Nephron (organoid): ENCODE data around the gene FMNL3.

Source experiments
- H3K27ac Mint-ChIP-seq, 3 experiments: 2 replicates each; pipeline ENCODE4 v1.8.0; 2020; ENCODE audit warnings: mixed read lengths in 3 of 3, mild to moderate bottlenecking in 2 of 3, moderate library complexity in 1 of 3
- H3K27me3 Mint-ChIP-seq: 2 replicates; pipeline ENCODE4 v1.8.0; 2021; ENCODE audit warnings: low read depth, mild to moderate bottlenecking, moderate library complexity, mixed read lengths
- H3K36me3 Mint-ChIP-seq: 2 replicates; pipeline ENCODE4 v1.8.0; 2020; ENCODE audit warnings: low read depth, mixed read lengths
- H3K4me1 Mint-ChIP-seq: 2 replicates; pipeline ENCODE4 v1.8.0; 2020; ENCODE audit warnings: mixed read lengths
- H3K4me3 Mint-ChIP-seq, 3 experiments: 2 replicates each; pipeline ENCODE4 v1.8.0; 2020; ENCODE audit warnings: mild to moderate bottlenecking in 3 of 3, mixed read lengths in 3 of 3, moderate library complexity in 2 of 3
- H3K9me3 Mint-ChIP-seq: 2 replicates; pipeline ENCODE4 v1.8.0; 2020; ENCODE audit warnings: mixed read lengths
- CTCF ChIP-seq, 3 experiments: fragments of 200-600 bp; sonication (generic); IDR thresholded peaks; one replicate each; pipeline ENCODE4 v1.5.0; 2021; ENCODE audit warnings: antibody characterized with exemption in 3 of 3; ENCODE audit not compliant: unreplicated experiment in 3 of 3

FMNL3 gene

GRCh38 chr12:49633703-49634345 lies 73.4 kb downstream of the FMNL3 start:
- Mint-ChIP-seq H3K9me3 (no peaks in the 10 kb centered on the region), H3K36me3 (peaks cover 10% of the 10 kb centered on the region), H3K27ac (no peak overlapping the region), H3K4me3 (no peak overlapping the region), H3K4me1 (peaks cover 16% of the 10 kb centered on the region), H3K27me3 (no peaks in the 10 kb centered on the region)
- no peak for TF ChIP-seq CTCF (IDR thresholded peaks at IDR 0.05; ENCODE audit: unreplicated experiment in 3 of 3)

- peaks cover 16% of the 10 kb centered on the region for H3K4me1 Mint-ChIP-seq
- no peak overlapping the region for H3K4me3 Mint-ChIP-seq
- no peaks in the 10 kb centered on the region for H3K27me3 Mint-ChIP-seq
- no peak for TF ChIP-seq CTCF (IDR thresholded peaks at IDR 0.05; ENCODE audit: unreplicated experiment in 3 of 3)
- peaks cover 10% of the 10 kb centered on the region for H3K36me3 Mint-ChIP-seq
- no peak overlapping the region for H3K27ac Mint-ChIP-seq
- no peaks in the 10 kb centered on the region for H3K9me3 Mint-ChIP-seq
These were observed 74.1 kb downstream of the FMNL3 start for GRCh38 chr12:49632986-49633702.

GRCh38 chr12:49632401-49632800 lies 74.8 kb downstream of the FMNL3 start:
- TF ChIP-seq CTCF (IDR thresholded peaks at IDR 0.05; ENCODE audit: unreplicated experiment in 3 of 3), result no peak
- H3K4me3 Mint-ChIP-seq, result no peak overlapping the region
- H3K36me3 Mint-ChIP-seq, result peaks cover 6% of the 10 kb centered on the region

GRCh38 chr12:49631336-49631907 lies 75.8 kb downstream of the FMNL3 start:
- TF ChIP-seq CTCF (IDR thresholded peaks at IDR 0.05; ENCODE audit: unreplicated experiment in 3 of 3), result no peak
- no peaks in the 10 kb centered on the region for H3K4me1 Mint-ChIP-seq
- no peak overlapping the region for H3K4me3 Mint-ChIP-seq
- no peak overlapping the region for H3K27ac Mint-ChIP-seq
- H3K9me3 Mint-ChIP-seq, result no peaks in the 10 kb centered on the region
- H3K36me3 Mint-ChIP-seq, result peaks cover 6% of the 10 kb centered on the region
- H3K27me3 Mint-ChIP-seq, result no peaks in the 10 kb centered on the region

More at GRCh38 chr12:49632401-49632800, 74.8 kb downstream of the FMNL3 start:
- Mint-ChIP-seq H3K27ac (no peak overlapping the region), H3K27me3 (no peaks in the 10 kb centered on the region), H3K9me3 (no peaks in the 10 kb centered on the region), H3K4me1 (peaks cover 9% of the 10 kb centered on the region)

DNA sequence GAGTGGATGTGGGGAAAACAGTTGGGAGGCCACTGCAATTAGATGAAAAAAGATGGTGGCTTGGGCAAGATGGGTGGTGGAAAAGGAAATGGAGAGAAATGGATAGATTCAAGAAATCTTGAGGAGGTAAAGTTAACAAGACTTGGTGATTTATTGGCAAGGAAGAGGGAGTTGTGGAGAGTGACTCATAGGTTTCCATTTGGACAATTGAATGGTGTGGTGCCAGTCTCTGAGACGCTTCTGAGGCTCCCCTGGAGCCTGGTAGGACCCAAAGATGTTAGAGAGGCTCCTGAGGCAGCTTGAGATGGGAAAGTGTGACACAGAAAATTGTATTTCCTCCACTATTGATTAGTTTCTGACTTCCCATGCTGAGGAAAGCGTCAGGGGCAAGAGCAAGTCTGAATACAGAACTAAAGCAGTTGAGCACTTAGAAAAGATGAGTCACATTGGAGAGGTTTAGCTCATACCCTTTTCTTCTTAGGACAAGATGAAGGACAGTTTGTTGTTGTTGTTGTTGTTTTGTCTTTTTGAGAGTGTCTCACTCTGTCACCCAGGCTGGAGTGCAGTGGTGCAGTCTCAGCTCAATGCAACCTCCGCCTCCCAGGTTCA lies 79.3 kb downstream of the FMNL3 start:
- Mint-ChIP-seq H3K4me3 (no peak overlapping the region), H3K9me3 (no peaks in the 10 kb centered on the region), H3K4me1 (peaks cover 12% of the 10 kb centered on the region), H3K27ac (no peak overlapping the region), H3K27me3 (peaks cover 3% of the 10 kb centered on the region), H3K36me3 (peaks cover 6% of the 10 kb centered on the region)
- no peak for TF ChIP-seq CTCF (IDR thresholded peaks at IDR 0.05; ENCODE audit: unreplicated experiment in 3 of 3)
